HCT116 (cell line): ENCODE measurements around the gene FBXO31.

Experiments
- CTCF ChIP-seq, 3 experiments: fragments of 200-600 bp in 1 of 3; sonication (generic) in 1 of 3; IDR thresholded peaks in 2 of 3; conservative IDR thresholded peaks in 1 of 3; 2 replicates each; pipeline ENCODE4 v1.5.1; 2012 to 2017; ENCODE audit warnings: low read depth in 2 of 3, low read length in 2 of 3, antibody characterized with exemption in 1 of 3, borderline replicate concordance in 1 of 3, control low read depth in 1 of 3, mild to moderate bottlenecking in 1 of 3, mixed read lengths in 1 of 3, mixed run types in 1 of 3, moderate library complexity in 1 of 3; ENCODE audit not compliant: insufficient read depth in 1 of 3
- EZH2 ChIP-seq: fragments of 200-600 bp; sonication (generic); IDR thresholded peaks from 2 replicates; pipeline ENCODE4 v1.6.1; 2017; ENCODE audit warnings: antibody characterized with exemption, mixed run types
- JUND ChIP-seq: IDR thresholded peaks from 2 replicates; pipeline ENCODE4 v1.6.1; 2012
- POLR2A ChIP-seq: IDR thresholded peaks from 2 replicates; pipeline ENCODE4 v1.7.0; 2011; ENCODE audit warnings: borderline replicate concordance; ENCODE audit not compliant: insufficient read depth, insufficient read length; ENCODE audit errors: extremely low read depth
- POLR2AphosphoS5 ChIP-seq: IDR thresholded peaks from 2 replicates; pipeline ENCODE4 v1.6.1; 2011; ENCODE audit warnings: mild to moderate bottlenecking, low read depth, low read length, moderate library complexity
- SIN3A ChIP-seq: IDR thresholded peaks from 2 replicates; pipeline ENCODE4 v1.6.1; 2012; ENCODE audit warnings: low read depth
- SRF ChIP-seq: IDR thresholded peaks from 2 replicates; pipeline ENCODE4 v1.6.1; 2012; ENCODE audit warnings: low read depth
- TF ChIP-seq, protein P1 (sequence below): IDR thresholded peaks from 2 replicates; pipeline ENCODE4 v1.6.1; 2012

DNA sequence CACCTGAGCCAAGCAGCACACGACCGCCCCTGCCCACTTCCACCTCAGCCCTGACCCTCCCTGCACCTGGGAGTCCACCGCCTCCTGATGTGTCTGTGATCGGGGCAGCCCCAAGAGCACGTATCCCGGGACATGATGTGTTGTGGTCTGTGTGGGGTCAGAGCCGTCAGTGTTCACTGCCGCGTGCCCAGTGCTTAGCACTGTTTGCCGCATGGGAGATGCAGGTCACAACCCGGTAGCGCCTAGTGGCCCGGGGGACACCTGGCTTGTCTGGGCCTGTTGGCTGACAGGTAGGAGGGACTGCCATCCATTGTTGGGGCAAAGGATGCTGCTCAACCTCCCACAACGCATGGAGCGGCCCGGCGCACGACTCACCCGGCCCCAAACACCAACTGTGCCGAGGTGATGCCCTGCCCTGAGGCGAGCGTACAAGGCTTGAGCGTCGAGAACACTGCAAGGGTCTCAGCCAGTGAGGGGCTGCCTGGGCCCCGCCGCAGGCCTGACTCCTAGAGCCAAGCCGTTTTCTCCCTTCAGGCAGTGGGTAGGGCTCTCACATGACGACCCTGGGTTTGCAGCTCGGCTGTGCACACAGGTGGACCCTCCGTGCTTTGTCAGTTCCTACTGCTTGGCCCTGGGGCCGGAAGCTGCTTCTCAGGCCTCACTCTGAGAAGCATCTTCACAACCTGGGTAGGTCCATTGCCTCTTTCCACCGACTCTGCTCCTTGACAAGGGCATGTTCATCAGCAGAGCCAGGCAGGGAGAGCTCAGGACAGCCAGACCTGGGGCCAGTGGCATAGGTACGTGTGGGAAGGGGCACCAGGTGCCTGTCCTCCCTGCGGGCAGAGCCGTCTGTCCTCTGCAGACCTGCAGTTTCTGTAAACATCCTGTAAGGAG, 60.5 kb downstream of the FBXO31 start:
- TF ChIP-seq, protein P1, sequence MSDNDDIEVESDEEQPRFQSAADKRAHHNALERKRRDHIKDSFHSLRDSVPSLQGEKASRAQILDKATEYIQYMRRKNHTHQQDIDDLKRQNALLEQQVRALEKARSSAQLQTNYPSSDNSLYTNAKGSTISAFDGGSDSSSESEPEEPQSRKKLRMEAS = no peak
- no peak for TF ChIP-seq POLR2A
- TF ChIP-seq SIN3A = no peak
- no peak for TF ChIP-seq POLR2AphosphoS5
- no peak for TF ChIP-seq EZH2
- no peak for TF ChIP-seq CTCF (IDR thresholded peaks at IDR 0.05 in 2 of 3, conservative IDR thresholded peaks at IDR 0.05 in 1 of 3; ENCODE audit: borderline replicate concordance in 1 of 3, insufficient read depth in 1 of 3, low read depth in 2 of 3, low read length in 2 of 3)
- TF ChIP-seq SRF = no peak
- TF ChIP-seq JUND = no peak
